CD4-positive, CD25-positive, alpha-beta regulatory T cell (primary cell): ENCODE results near the gene PP2D1. TPM values are rescaled to one million over a fixed set of nuclear protein-coding genes. Genes with fewer than 3 reads are reported as not detected.
A peak's percentile ranks its signal among the peaks of the same experiment; 100 is the strongest.
"Not testable (repeated sequence)": the region's sequence is repeated elsewhere in the genome, so short reads cannot be mapped to it uniquely, and the experiment has no call there.

Experiments
- ATAC-seq, 2 donors: fragments of 150-1000 bp; cut with Tn5 transposase; one replicate each; pipeline ENCODE4 v1.10.0; 2021; ENCODE audit warnings: low read depth in 2 of 2, moderate number of reproducible peaks in 2 of 2, moderate library complexity in 1 of 2
- DNase-seq, 3 donors: peaks; one replicate each; pipeline versions ENCODE4 v3.0.0 to v3.0.0-alpha.2; 2012 to 2022; ENCODE audit warnings: mixed read lengths in 1 of 3
- H3K27ac ChIP-seq: one replicate; pipeline ENCODE4 v1.7.0; 2013; ENCODE audit warnings: mild to moderate bottlenecking, low read length; ENCODE audit not compliant: insufficient read depth, poor library complexity, severe bottlenecking
- H3K27me3 ChIP-seq: one replicate; pipeline ENCODE4 v1.7.0; 2013; ENCODE audit warnings: low read length; ENCODE audit not compliant: control insufficient read depth, insufficient read depth
- H3K36me3 ChIP-seq: one replicate; pipeline ENCODE4 v1.7.0; 2013; ENCODE audit warnings: mild to moderate bottlenecking, low read length, moderate library complexity; ENCODE audit not compliant: control insufficient read depth, insufficient read depth
- H3K4me1 ChIP-seq: 2 replicates; pipeline ENCODE4 v1.7.0; 2013; ENCODE audit warnings: mild to moderate bottlenecking, low read length; ENCODE audit not compliant: insufficient read depth, control insufficient read depth, poor library complexity, severe bottlenecking
- H3K4me3 ChIP-seq: one replicate; pipeline ENCODE4 v1.7.0; 2013; ENCODE audit warnings: low read depth, mild to moderate bottlenecking, low read length, moderate library complexity
- H3K9me3 ChIP-seq, 2 experiments: 1 replicate in 1 of 2; 2 replicates in 1 of 2; pipeline ENCODE4 v1.7.0; 2013; ENCODE audit warnings: low read length in 2 of 2, mild to moderate bottlenecking in 1 of 2, moderate library complexity in 1 of 2; ENCODE audit not compliant: control insufficient read depth in 2 of 2
- H3K27ac Mint-ChIP-seq, 3 donors: one replicate each; pipeline ENCODE4 v1.8.0; 2020 to 2022; ENCODE audit warnings: mild to moderate bottlenecking in 3 of 3, mixed read lengths in 3 of 3, moderate library complexity in 2 of 3
- H3K27me3 Mint-ChIP-seq: one replicate; pipeline ENCODE4 v1.8.0; 2022; ENCODE audit warnings: mild to moderate bottlenecking, mixed read lengths
- H3K36me3 Mint-ChIP-seq: one replicate; pipeline ENCODE4 v1.8.0; 2020; ENCODE audit warnings: mixed read lengths
- H3K4me1 Mint-ChIP-seq, 4 donors: one replicate each; pipeline ENCODE4 v1.8.0; 2020 to 2022; ENCODE audit warnings: mixed read lengths in 4 of 4, mild to moderate bottlenecking in 1 of 4
- H3K4me3 Mint-ChIP-seq, 4 donors: one replicate each; pipeline ENCODE4 v1.8.0; 2020 to 2022; ENCODE audit warnings: mild to moderate bottlenecking in 4 of 4, mixed read lengths in 4 of 4, moderate library complexity in 3 of 4
- H3K9me3 Mint-ChIP-seq, 7 donors: one replicate each; pipeline ENCODE4 v1.8.0; 2020 to 2022; ENCODE audit warnings: mixed read lengths in 7 of 7, mild to moderate bottlenecking in 3 of 7, moderate library complexity in 2 of 7
- polyA plus RNA-seq, 4 donors: library from polyadenylated mRNA; unstranded; fragments of 300-500 nt; fragmentation: Illumina TruSeq; gene quantifications; one replicate each; pipeline ENCODE4 v1.2.3, GENCODE V29; 2021
- total RNA-seq: library from RNA; stranded (reverse); gene quantifications from one replicate; pipeline ENCODE4 v1.2.3, GENCODE V29; 2022

Gene PP2D1
- total and polyA plus RNA-seq, 5 donors from 2014 or later: 0.16 to 1.2 (median 0.21) TPM; not detected in 1

DNA sequence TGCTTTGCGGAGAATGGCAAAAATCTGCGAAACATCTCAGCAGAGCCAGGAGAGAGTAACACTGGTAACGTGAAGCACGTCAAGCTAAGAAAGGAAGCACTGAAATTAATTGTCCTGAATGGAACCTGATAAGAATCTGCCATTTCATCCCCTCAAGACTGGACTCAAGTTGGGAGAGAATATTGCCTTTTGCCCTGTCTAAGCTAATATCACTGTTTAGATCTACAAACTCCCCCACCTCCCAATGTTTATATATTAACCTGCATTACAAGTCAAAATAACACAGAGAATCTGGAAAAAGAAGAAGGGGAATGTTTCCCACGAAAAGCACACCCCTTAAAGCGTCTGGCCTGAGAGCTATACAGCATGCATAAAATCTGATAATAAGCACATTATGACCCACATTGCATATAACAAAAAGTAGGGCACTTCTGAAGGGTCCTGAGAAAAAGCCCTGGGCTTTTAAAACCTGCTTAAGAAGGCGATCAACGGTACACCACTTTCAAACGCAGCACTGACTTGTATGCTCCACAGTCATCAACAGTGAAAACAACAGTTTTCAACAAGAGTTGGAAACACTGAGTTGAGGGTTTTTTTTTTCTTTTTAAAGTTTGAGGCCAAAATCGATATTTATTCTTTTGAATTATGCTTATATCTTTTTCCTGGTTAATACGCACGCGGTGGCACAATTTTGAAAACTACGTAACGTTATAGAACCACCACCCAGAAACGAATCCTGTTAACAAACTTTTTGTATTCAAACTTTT lies 26.8 kb upstream of the PP2D1 start:
- Histone ChIP-seq H3K4me3 (peak overlapping the region; percentile 93), H3K4me1 (peaks cover 39% of the 10 kb centered on the region), H3K27me3 (no peaks in the 10 kb centered on the region), H3K27ac (peak overlapping the region; percentile 93), H3K36me3 (no peaks in the 10 kb centered on the region), H3K9me3 (no peaks in the 10 kb centered on the region)
- ATAC-seq (no peak), DNase-seq (peak in 2 of 3 donors; percentile 22 to 59)
- peaks cover 9% of the 10 kb centered on the region for H3K27me3 Mint-ChIP-seq
- no peaks in the 10 kb centered on the region for H3K36me3 Mint-ChIP-seq
- peak overlapping the region; percentile 94 to 98 (median 97) for H3K4me3 Mint-ChIP-seq
- H3K27ac Mint-ChIP-seq: peak overlapping the region; percentile 90 to 98 (median 91)
- peaks cover 22 to 45% (median 37%) of the 10 kb centered on the region in 4 donors for H3K4me1 Mint-ChIP-seq
- peaks cover 0 to 1% (median 0%) of the 10 kb centered on the region in 7 donors for H3K9me3 Mint-ChIP-seq

GRCh38 chr3:20037255-20037996 lies 25.4 kb upstream of the PP2D1 start:
- no peaks in the 10 kb centered on the region for H3K36me3 Mint-ChIP-seq

GRCh38 chr3:20035019-20035418 lies 23.0 kb upstream of the PP2D1 start:
- Mint-ChIP-seq H3K4me3 (no peak overlapping the region), H3K27ac (no peak overlapping the region), H3K27me3 (no peaks in the 10 kb centered on the region), H3K36me3 (no peaks in the 10 kb centered on the region), H3K9me3 (no peaks in the 10 kb centered on the region), H3K4me1 (peaks cover 9 to 16% (median 14%) of the 10 kb centered on the region in 4 donors)
- ATAC-seq (no peak), DNase-seq (no peak)
- Histone ChIP-seq H3K9me3 (no peaks in the 10 kb centered on the region), H3K4me3 (no peak overlapping the region), H3K27ac (no peak overlapping the region), H3K36me3 (no peaks in the 10 kb centered on the region), H3K4me1 (peaks cover 13% of the 10 kb centered on the region), H3K27me3 (no peaks in the 10 kb centered on the region)

More at GRCh38 chr3:20037255-20037996, 25.4 kb upstream of the PP2D1 start:
- Mint-ChIP-seq H3K27ac (peak overlapping the region; percentile 37 to 98 (median 91)), H3K27me3 (peaks cover 9% of the 10 kb centered on the region), H3K9me3 (peaks cover 0 to 1% (median 0%) of the 10 kb centered on the region in 7 donors), H3K4me3 (peak overlapping the region in 2 of 4 donors; percentile 97 to 98), H3K4me1 (peaks cover 13 to 30% (median 24%) of the 10 kb centered on the region in 4 donors)
- ATAC-seq: no peak
- H3K36me3 ChIP-seq: no peaks in the 10 kb centered on the region
- H3K4me1 ChIP-seq: peaks cover 24% of the 10 kb centered on the region
- no peak overlapping the region for H3K27ac ChIP-seq
- H3K27me3 ChIP-seq: no peaks in the 10 kb centered on the region
- DNase-seq: no peak
- H3K9me3 ChIP-seq: no peaks in the 10 kb centered on the region
- no peak overlapping the region for H3K4me3 ChIP-seq

GRCh38 chr3:20031939-20032338 lies 19.9 kb upstream of the PP2D1 start:
- not testable (repeated sequence) for DNase-seq

GRCh38 chr3:20028905-20029331 lies 16.9 kb upstream of the PP2D1 start:
- ATAC-seq (no peak), DNase-seq (no peak)
- Histone ChIP-seq H3K4me3 (no peak overlapping the region), H3K27ac (no peak overlapping the region), H3K9me3 (no peaks in the 10 kb centered on the region), H3K27me3 (no peaks in the 10 kb centered on the region), H3K36me3 (no peaks in the 10 kb centered on the region), H3K4me1 (no peaks in the 10 kb centered on the region)
- Mint-ChIP-seq H3K36me3 (no peaks in the 10 kb centered on the region), H3K4me1 (no peaks in the 10 kb centered on the region), H3K9me3 (no peaks in the 10 kb centered on the region), H3K4me3 (no peak overlapping the region), H3K27me3 (peaks cover 4% of the 10 kb centered on the region), H3K27ac (no peak overlapping the region)

More at GRCh38 chr3:20031939-20032338, 19.9 kb upstream of the PP2D1 start:
- not testable (repeated sequence) for H3K4me1 ChIP-seq, H3K4me3 ChIP-seq, ATAC-seq, H3K9me3 ChIP-seq, H3K27me3 Mint-ChIP-seq, H3K4me1 Mint-ChIP-seq, H3K27me3 ChIP-seq, H3K27ac Mint-ChIP-seq, H3K4me3 Mint-ChIP-seq, H3K36me3 ChIP-seq, H3K9me3 Mint-ChIP-seq, H3K27ac ChIP-seq, H3K36me3 Mint-ChIP-seq

GRCh38 chr3:20027136-20027535 lies 15.1 kb upstream of the PP2D1 start:
- peaks cover 0 to 6% (median 0%) of the 10 kb centered on the region in 4 donors for H3K4me1 Mint-ChIP-seq
- Histone ChIP-seq H3K27ac (no peak overlapping the region), H3K27me3 (no peaks in the 10 kb centered on the region), H3K9me3 (no peaks in the 10 kb centered on the region), H3K36me3 (no peaks in the 10 kb centered on the region), H3K4me1 (no peaks in the 10 kb centered on the region), H3K4me3 (no peak overlapping the region)
- no peak for ATAC-seq
- no peaks in the 10 kb centered on the region for H3K9me3 Mint-ChIP-seq
- H3K36me3 Mint-ChIP-seq: no peaks in the 10 kb centered on the region
- H3K27ac Mint-ChIP-seq: no peak overlapping the region
- no peak for DNase-seq
- H3K27me3 Mint-ChIP-seq: peaks cover 4% of the 10 kb centered on the region
- no peak overlapping the region for H3K4me3 Mint-ChIP-seq

GRCh38 chr3:20023623-20024405 lies 11.8 kb upstream of the PP2D1 start:
- Mint-ChIP-seq H3K27ac (peak overlapping the region in 2 of 3 donors; percentile 71 to 74), H3K27me3 (peaks cover 4% of the 10 kb centered on the region), H3K4me3 (no peak overlapping the region), H3K4me1 (peaks cover 0 to 6% (median 0%) of the 10 kb centered on the region in 4 donors), H3K36me3 (no peaks in the 10 kb centered on the region), H3K9me3 (no peaks in the 10 kb centered on the region)
- DNase-seq: no peak
- Histone ChIP-seq H3K27me3 (no peaks in the 10 kb centered on the region), H3K9me3 (no peaks in the 10 kb centered on the region), H3K4me3 (no peak overlapping the region), H3K27ac (no peak overlapping the region), H3K4me1 (no peaks in the 10 kb centered on the region), H3K36me3 (no peaks in the 10 kb centered on the region)
- ATAC-seq: no peak
